Neutrophil (primary cell): Measurements from ENCODE around the gene ACP2.

ENCODE experiments used
- H3K27ac ChIP-seq: fragments of 200-600 bp; sonication (generic); 2 replicates; pipeline ENCODE4 v1.5.1; 2016; ENCODE audit warnings: mild to moderate bottlenecking, moderate library complexity
- H3K27me3 ChIP-seq: fragments of 200-600 bp; sonication (generic); 2 replicates; pipeline ENCODE4 v1.6.0; 2016; ENCODE audit warnings: mild to moderate bottlenecking
- H3K36me3 ChIP-seq: fragments of 200-600 bp; sonication (generic); 2 replicates; pipeline ENCODE4 v1.5.1; 2017
- H3K4me1 ChIP-seq, 2 experiments: fragments of 200-600 bp in 1 of 2; sonication (generic) in 1 of 2; 1 replicate in 1 of 2; 2 replicates in 1 of 2; pipeline versions ENCODE4 v1.5.1 to v1.6.1; 2013 to 2016; ENCODE audit warnings: low read depth in 1 of 2, low read length in 1 of 2, mild to moderate bottlenecking in 1 of 2, moderate library complexity in 1 of 2; ENCODE audit not compliant: control insufficient read depth in 1 of 2, insufficient read depth in 1 of 2
- H3K4me3 ChIP-seq, 2 experiments: fragments of 200-600 bp in 1 of 2; sonication (generic) in 1 of 2; 1 replicate in 1 of 2; 2 replicates in 1 of 2; pipeline ENCODE4 v1.5.1; 2013 to 2016; ENCODE audit warnings: low read depth in 1 of 2, low read length in 1 of 2, mild to moderate bottlenecking in 1 of 2, moderate library complexity in 1 of 2
- H3K9me3 ChIP-seq: fragments of 200-600 bp; sonication (generic); 2 replicates; pipeline ENCODE4 v1.5.1; 2016
- CTCF ChIP-seq: fragments of 200-600 bp; sonication (generic); IDR thresholded peaks from 2 replicates; pipeline ENCODE4 v1.5.1; 2016; ENCODE audit warnings: antibody characterized with exemption

The ACP2 gene

GRCh38 chr11:47271961-47272661 is 23.5 kb upstream of the ACP2 start:
- H3K27me3 ChIP-seq = no peaks in the 10 kb centered on the region
- H3K27ac ChIP-seq = no peak overlapping the region
- peaks cover 26 to 31% of the 10 kb centered on the region in 2 experiments for H3K4me1 ChIP-seq
- H3K36me3 ChIP-seq = peaks cover 28% of the 10 kb centered on the region
- no peak overlapping the region for H3K4me3 ChIP-seq
- H3K9me3 ChIP-seq = no peaks in the 10 kb centered on the region
- TF ChIP-seq CTCF = no peak

GRCh38 chr11:47271328-47271727 is 22.7 kb upstream of the ACP2 start:
- Histone ChIP-seq H3K27me3 (no peaks in the 10 kb centered on the region), H3K27ac (peak overlapping the region; percentile 92), H3K4me3 (no peak overlapping the region), H3K4me1 (peaks cover 26 to 31% of the 10 kb centered on the region in 2 experiments), H3K36me3 (peaks cover 21% of the 10 kb centered on the region), H3K9me3 (no peaks in the 10 kb centered on the region)
- no peak for TF ChIP-seq CTCF

- TF ChIP-seq CTCF = no peak
- H3K36me3 ChIP-seq = peaks cover 13% of the 10 kb centered on the region
- no peaks in the 10 kb centered on the region for H3K9me3 ChIP-seq
- peak overlapping the region; percentile 90 to 97 for H3K4me3 ChIP-seq
- peaks cover 26 to 31% of the 10 kb centered on the region in 2 experiments for H3K4me1 ChIP-seq
- no peaks in the 10 kb centered on the region for H3K27me3 ChIP-seq
- peak overlapping the region; percentile 92 for H3K27ac ChIP-seq
Observed at GRCh38 chr11:47270331-47271271, 22.0 kb upstream of the ACP2 start.

GRCh38 chr11:47269829-47270305 is 21.3 kb upstream of the ACP2 start, which contains the start of gene MADD:
Gene MADD (plus strand): TSS chr11:47270133.
- peaks cover 6% of the 10 kb centered on the region for H3K36me3 ChIP-seq
- TF ChIP-seq CTCF = no peak
- H3K4me3 ChIP-seq = peak within 1 kb of the TSS; percentile 90 to 97
- H3K9me3 ChIP-seq = no peaks in the 10 kb centered on the region
- no peaks in the 10 kb centered on the region for H3K27me3 ChIP-seq
- H3K27ac ChIP-seq = peak within 1 kb of the TSS; percentile 92
- H3K4me1 ChIP-seq = peaks cover 26 to 31% of the 10 kb centered on the region in 2 experiments

- peaks cover 26 to 31% of the 10 kb centered on the region in 2 experiments for H3K4me1 ChIP-seq
- peak; percentile 22 for TF ChIP-seq CTCF
- peak overlapping the region; percentile 90 to 97 for H3K4me3 ChIP-seq
- peak overlapping the region; percentile 92 for H3K27ac ChIP-seq
- H3K36me3 ChIP-seq = no peaks in the 10 kb centered on the region
- H3K9me3 ChIP-seq = no peaks in the 10 kb centered on the region
- no peaks in the 10 kb centered on the region for H3K27me3 ChIP-seq
Observed at GRCh38 chr11:47269002-47269828, 20.6 kb upstream of the ACP2 start.
